8988T (cell line): ENCODE results near the gene UAP1L1.

Source experiments
- DNase-seq: peaks from one replicate; pipeline ENCODE4 v3.0.0; 2011

The UAP1L1 gene

GRCh38 chr9:137077758-137078693, 709 bp downstream of the UAP1L1 start:
- no peak for DNase-seq

- DNase-seq = no peak
Measured at GRCh38 chr9:137078701-137079400, 1.5 kb downstream of the UAP1L1 start.

- DNase-seq = no peak
Measured at GRCh38 chr9:137079401-137079787, 2.1 kb downstream of the UAP1L1 start.

GRCh38 chr9:137080260-137081122, 3.2 kb downstream of the UAP1L1 start:
- DNase-seq = no peak

- DNase-seq = no peak
Measured at GRCh38 chr9:137082222-137082924, 5.1 kb downstream of the UAP1L1 start.

GRCh38 chr9:137082925-137083290, 5.6 kb downstream of the UAP1L1 start:
- DNase-seq = no peak

- peak; percentile 76 for DNase-seq
Measured at GRCh38 chr9:137083394-137084004, 6.2 kb downstream of the UAP1L1 start.

GRCh38 chr9:137084526-137084925, 7.2 kb downstream of the UAP1L1 start:
- DNase-seq = no peak

GRCh38 chr9:137085920-137086530, 8.7 kb downstream of the UAP1L1 start:
- DNase-seq = no peak

GRCh38 chr9:137086531-137087408, 9.5 kb downstream of the UAP1L1 start, which contains the start of gene MAN1B1:
TSS of gene MAN1B1 (plus strand) at chr9:137086985. CDS start at chr9:137087000, 15 bp downstream.
- DNase-seq = peak; percentile 94

- DNase-seq = no peak
Measured at GRCh38 chr9:137087409-137087925, 10.2 kb downstream of the UAP1L1 start.

- no peak for DNase-seq
Measured at GRCh38 chr9:137088121-137088520, 10.8 kb downstream of the UAP1L1 start.

- no peak for DNase-seq
Measured at GRCh38 chr9:137089232-137089947, 12.1 kb downstream of the UAP1L1 start.

GRCh38 chr9:137095664-137096517, 18.6 kb downstream of the UAP1L1 start:
- DNase-seq = no peak

GRCh38 chr9:137096785-137097546, 19.6 kb downstream of the UAP1L1 start:
- no peak for DNase-seq

- DNase-seq = no peak
Measured at GRCh38 chr9:137097761-137098462, 20.6 kb downstream of the UAP1L1 start.

- DNase-seq = no peak
Measured at GRCh38 chr9:137099231-137099630, 21.9 kb downstream of the UAP1L1 start.
